GM19328 (cell line): ENCODE data around the gene GRHL3.

Source experiments
- ATAC-seq: cut with Tn5 transposase; IDR thresholded peaks from one replicate; pipeline ENCODE4 v1.9.1; 2021; ENCODE audit warnings: mild to moderate bottlenecking, moderate library complexity; ENCODE audit not compliant: unreplicated experiment

The GRHL3 gene

DNA sequence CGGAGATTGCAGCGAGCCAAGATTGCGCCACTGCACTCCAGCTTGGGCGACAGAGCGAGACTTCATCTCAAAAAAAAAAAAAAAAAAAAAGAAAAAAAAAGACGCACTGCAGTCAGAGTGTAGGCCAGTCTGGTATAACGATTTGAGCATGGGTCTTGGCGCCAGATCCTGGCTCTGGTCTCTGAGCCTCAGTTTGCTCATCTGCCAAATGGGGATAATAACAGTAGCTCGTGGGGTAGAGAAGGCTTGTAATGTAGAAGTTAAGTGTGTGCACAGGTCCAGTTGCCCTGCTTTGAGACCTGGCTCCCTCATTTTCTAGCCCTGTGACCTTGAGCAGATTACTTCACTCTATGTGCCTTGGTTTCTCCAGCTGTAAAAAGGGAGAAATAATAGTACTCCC, 26.3 kb upstream of the GRHL3 start:
- ATAC-seq = no peak

DNA sequence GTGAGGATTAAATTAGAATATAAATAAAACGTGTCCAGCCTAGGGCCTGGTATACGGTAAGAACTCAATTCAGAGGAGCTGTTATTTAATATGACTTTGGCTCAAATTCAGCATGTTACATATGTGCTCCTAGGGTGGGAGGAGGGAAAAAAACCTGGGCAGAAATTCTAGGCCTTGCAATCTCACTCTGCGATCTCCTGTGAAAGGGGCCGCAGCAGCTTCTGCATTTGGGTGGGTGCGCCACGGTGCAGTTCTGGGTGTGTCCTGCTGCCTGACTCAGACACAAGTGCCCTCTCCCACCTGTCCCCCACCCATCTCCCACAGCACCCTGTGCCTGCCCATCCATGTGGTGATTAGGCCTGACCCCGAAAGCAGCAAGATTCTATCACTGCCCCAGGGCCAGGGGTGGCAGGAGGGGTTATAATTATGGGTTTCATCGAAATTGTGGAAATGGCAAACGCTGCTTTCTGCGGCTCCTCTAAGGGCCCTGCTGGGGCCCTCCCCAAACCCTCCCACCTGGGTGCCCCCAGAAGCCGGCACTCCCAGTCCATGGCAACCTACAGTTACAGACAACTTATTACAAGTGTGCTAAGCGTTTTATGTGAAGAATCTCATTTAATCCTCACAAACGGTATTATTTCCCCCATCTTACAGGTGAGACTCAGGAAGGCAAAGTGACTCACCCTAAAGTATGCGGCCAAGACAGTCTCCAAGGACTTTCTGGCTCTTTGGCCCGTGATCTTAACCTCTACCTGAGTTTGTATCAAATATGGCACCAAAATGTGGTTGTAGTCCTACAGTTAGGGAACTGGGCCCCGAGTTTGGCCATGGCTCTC, 25.5 kb upstream of the GRHL3 start:
- no peak for ATAC-seq

DNA sequence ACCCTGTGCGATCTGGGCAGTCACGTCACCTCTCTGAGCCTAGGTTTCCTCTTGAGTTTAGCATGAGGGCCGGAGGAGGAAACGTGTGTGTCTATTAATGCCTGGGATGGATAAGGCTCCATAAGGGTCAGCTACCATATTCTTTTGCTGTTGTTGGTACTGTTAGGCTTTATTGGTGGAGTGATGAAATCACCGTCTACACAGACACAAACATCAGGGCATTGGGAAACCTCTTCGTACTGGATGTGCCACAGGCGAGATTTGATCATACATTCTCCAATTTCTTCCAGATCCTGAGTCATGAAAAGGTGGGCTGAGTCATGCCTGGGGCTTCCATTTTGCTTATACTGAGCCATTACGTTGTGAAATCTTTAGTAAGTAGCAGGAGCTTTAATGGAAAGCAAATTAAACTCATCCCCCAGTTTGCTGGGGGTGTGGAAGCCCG, 24.9 kb upstream of the GRHL3 start:
- no peak for ATAC-seq

DNA sequence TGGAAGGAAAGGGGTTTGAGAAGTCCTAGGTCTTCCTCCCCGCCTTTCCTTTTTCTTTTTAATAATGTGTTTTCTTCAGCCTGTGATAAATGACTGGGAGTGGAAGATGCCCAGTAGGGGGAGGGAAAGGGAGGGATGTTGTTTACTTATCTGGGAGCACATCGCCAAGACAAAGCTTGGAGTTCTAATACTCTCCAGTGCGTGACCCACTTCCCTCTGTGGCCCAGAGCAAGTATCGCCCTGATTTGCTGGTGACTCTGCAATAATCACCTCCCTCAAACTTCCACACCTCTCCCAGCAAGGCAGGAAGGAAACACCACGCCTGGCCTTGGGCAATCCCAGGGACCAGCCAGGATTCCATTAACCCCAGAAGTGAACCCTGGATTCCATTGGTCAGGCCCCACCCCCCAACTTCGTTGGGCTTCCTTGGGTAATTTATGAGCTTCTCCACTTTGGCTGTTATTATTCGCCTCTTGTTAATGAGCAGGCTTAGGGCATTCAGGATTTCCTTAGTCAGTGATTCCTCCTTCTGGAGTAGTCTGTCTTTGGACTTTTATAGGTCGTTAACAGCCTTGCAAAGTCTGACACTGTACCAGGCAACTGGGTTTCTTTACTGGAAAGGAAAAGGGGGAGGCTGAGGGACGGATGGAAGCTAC, 24.3 kb upstream of the GRHL3 start:
- ATAC-seq = no peak

GRCh38 chr1:24295535-24295934, 23.6 kb upstream of the GRHL3 start:
- ATAC-seq = no peak

GRCh38 chr1:24297187-24297851, 21.8 kb upstream of the GRHL3 start:
- no peak for ATAC-seq

DNA sequence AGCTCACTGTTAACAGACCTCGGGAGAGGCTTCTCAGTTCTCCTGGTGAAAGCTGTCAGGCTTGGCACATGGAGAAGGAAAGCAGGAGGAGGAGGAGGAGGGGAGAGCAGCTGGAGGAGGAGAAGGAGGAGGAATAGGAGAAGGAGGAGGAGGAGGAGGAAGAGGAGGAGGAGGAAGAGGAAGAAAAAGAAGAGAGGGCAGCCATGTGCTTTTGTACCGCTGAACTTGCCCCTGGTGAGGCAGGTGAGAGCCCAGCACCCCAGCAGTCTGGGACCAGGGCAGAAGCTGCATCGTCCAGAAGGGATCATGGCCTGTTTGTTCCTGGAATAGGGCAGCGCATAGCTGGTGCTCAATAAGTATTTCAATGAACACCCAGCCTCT, 21.3 kb upstream of the GRHL3 start:
- ATAC-seq = no peak

GRCh38 chr1:24298606-24299005, 20.6 kb upstream of the GRHL3 start:
- no peak for ATAC-seq

GRCh38 chr1:24299901-24300300, 19.3 kb upstream of the GRHL3 start:
- ATAC-seq = no peak

GRCh38 chr1:24300971-24301784, 18.0 kb upstream of the GRHL3 start:
- no peak for ATAC-seq

- ATAC-seq = no peak
Observed at GRCh38 chr1:24301785-24302175, 17.4 kb upstream of the GRHL3 start.

DNA sequence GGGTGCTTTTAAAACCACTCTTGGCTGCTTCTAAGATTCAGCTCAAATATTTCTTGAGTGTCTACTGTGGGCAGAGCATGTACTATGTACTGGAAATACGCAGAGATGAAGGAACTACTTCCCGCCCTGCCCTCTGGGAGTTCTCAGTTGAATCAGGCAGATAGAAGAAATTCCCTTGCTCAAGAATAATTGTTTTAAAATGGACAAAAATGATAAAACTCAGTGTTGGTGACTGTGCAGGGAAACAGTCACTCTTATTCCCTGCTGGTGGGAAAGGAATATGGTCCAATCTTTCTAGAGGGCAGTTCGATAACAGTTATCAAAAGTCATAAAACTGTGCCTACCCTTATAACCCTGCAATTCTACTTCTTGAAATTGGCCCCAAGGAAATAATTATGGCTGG, 16.9 kb upstream of the GRHL3 start:
- no peak for ATAC-seq

DNA sequence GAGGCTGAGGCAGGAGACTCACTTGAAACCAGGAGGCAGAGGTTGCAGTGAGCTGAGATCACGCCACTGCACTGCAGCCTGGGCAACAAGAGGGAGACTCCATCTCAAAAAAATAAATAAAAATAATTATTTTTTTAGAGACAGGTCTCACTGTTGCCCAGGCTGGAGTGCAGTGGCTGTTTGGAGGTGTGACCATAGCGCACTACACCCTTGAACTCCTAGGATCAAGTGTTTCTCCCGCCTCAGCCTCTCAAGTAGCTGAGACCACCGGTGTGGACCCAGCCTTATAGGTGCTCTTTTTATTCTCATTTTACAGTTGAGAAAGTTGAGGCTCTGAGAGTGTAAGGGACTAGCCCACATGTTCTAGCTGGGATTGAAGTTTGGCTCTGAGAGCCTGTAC, 15.6 kb upstream of the GRHL3 start:
- ATAC-seq = no peak

DNA sequence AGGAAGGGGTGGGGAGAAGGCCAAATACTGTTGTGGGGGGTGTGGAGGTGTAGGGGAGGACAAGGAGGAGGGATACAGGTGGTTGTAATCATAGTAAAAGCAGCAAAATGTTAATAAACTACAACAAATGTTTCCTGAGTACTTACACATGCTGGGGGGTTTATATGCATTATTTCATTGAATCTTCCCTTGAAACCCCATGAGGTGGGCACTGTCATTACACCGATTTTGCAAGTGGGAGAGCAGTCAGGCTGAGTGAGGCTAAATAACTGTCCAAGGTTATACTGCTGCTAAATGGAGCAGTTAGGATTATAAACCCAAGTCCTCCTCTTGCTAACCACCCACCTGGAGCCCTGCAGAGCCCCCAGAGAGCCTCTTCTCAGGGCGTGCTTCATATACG, 14.4 kb upstream of the GRHL3 start:
- no peak for ATAC-seq

- no peak for ATAC-seq
Observed at GRCh38 chr1:24308365-24309015, 10.7 kb upstream of the GRHL3 start.

DNA sequence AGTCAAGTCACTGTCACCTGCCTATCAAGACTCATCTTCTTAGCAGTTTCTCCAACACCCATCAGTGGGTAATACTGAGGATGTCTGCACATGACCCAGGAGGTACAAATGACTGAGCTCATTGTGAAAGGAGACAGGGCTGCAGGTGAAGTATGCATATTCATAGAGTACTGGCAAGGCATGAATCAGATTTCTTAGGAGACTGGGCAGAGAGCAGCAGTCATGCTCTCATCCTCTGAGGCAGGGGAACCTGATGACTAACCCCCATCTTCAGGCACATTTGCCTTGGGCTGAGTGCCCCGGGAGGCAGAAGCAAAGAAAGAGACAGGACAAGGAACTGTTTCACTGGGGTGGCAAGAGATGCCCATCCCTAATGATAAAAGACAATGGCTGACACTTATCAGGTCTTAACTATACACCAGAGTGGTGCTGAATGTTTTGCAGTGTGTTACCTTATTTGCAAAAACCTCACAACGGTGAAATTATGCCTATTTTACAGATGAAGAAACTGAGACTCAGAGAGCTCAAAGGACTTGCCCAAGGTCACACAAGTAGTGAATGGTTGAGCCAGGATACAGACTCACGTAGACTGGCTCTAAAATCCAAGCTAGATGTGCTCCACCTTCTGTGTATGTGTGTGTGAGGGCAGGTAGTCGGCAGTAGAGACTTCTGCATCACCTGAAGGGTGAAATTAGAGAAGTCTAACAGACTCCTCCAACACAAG, 9.2 kb upstream of the GRHL3 start:
- no peak for ATAC-seq

GRCh38 chr1:24311234-24311633, 7.9 kb upstream of the GRHL3 start:
- ATAC-seq = no peak

GRCh38 chr1:24311741-24312140, 7.4 kb upstream of the GRHL3 start:
- no peak for ATAC-seq

DNA sequence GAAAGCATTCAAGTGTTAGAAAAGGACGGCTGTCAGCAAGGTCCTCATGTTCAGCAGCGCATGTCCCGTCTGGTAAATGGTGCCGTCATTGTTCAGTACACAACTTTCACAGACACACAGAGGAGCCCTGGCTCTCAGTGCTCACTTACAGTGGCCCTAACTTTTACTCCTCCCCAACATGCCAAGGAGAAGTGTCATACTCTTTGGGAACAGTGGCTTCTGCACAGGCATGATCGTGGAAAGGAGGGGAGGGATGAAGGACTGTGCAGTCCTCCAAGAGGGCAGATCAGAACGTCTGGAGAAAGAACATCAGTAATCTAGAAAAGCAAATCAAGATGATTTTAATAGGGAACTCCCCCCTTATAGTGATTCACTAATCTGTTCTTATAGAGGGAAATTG, 3.8 kb upstream of the GRHL3 start:
- ATAC-seq = no peak

DNA sequence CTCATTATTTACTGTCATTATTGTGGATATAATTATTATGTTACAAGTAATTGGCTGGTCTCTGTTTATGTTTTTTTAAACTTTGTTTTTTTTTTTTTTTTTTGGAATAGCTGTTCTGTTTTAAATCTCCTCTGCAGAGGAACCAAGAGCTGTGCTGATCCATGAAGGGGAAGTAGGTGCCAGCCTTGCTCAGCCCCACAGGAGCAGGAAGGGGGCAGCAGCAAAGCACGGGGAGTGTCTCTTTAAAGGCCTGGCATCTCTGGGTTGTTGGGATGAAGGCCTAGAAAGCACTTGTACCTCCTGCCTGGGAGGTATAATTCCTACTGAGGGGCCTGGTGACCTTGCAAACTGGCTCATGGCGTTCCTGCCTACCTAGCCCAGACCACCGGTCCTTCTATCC, 2.5 kb upstream of the GRHL3 start:
- ATAC-seq = no peak
